H9 (cell line): ENCODE data around the gene ACADL. TPM values are rescaled to one million over a fixed set of nuclear protein-coding genes. Genes with fewer than 3 reads are reported as not detected.

Experiments
- DNase-seq: peaks from one replicate; pipeline ENCODE4 v3.0.0-alpha.2; 2017
- H2AFZ ChIP-seq: one replicate; pipeline ENCODE4 v1.6.1; 2013; ENCODE audit warnings: mild to moderate bottlenecking, low read length, control low read depth, moderate library complexity
- H2AK5ac ChIP-seq: 2 replicates; pipeline ENCODE4 v1.6.1; 2013; ENCODE audit warnings: low read length, control low read depth, mixed read lengths; ENCODE audit not compliant: insufficient read length
- H2BK120ac ChIP-seq: one replicate; pipeline ENCODE4 v1.6.1; 2013; ENCODE audit warnings: low read depth, mild to moderate bottlenecking, low read length, control low read depth, inconsistent platforms; ENCODE audit not compliant: poor library complexity, severe bottlenecking
- H2BK12ac ChIP-seq: 2 replicates; pipeline ENCODE4 v1.6.1; 2013; ENCODE audit warnings: low read length, control low read depth, mixed read lengths, low read depth; ENCODE audit not compliant: insufficient read length
- H2BK15ac ChIP-seq: 2 replicates; pipeline ENCODE4 v1.6.1; 2013; ENCODE audit warnings: low read depth, low read length, control low read depth
- H2BK20ac ChIP-seq: one replicate; pipeline ENCODE4 v1.6.1; 2013; ENCODE audit warnings: low read depth, mild to moderate bottlenecking, low read length, control low read depth, inconsistent platforms; ENCODE audit not compliant: poor library complexity, severe bottlenecking
- H2BK5ac ChIP-seq: 2 replicates; pipeline ENCODE4 v1.6.1; 2013; ENCODE audit warnings: low read length, control low read depth, mixed read lengths; ENCODE audit not compliant: insufficient read length
- H3K14ac ChIP-seq: 2 replicates; pipeline ENCODE4 v1.6.1; 2013; ENCODE audit warnings: low read length, control low read depth; ENCODE audit not compliant: insufficient read depth
- H3K18ac ChIP-seq: 2 replicates; pipeline ENCODE4 v1.6.1; 2013; ENCODE audit warnings: low read depth, mild to moderate bottlenecking, mixed read lengths, low read length, control low read depth; ENCODE audit not compliant: insufficient read length
- H3K23ac ChIP-seq: 2 replicates; pipeline ENCODE4 v1.6.1; 2013; ENCODE audit warnings: low read length, control low read depth, mixed read lengths, low read depth; ENCODE audit not compliant: insufficient read length
- H3K23me2 ChIP-seq: 2 replicates; pipeline ENCODE4 v1.6.1; 2013; ENCODE audit warnings: low read depth, mild to moderate bottlenecking, mixed read lengths, low read length, control low read depth; ENCODE audit not compliant: insufficient read length, poor library complexity, severe bottlenecking
- H3K27ac ChIP-seq: 2 replicates; pipeline ENCODE4 v1.5.1; 2013; ENCODE audit warnings: low read length, control low read depth, mixed read lengths, low read depth; ENCODE audit not compliant: insufficient read length
- H3K27me3 ChIP-seq: 2 replicates; pipeline ENCODE4 v1.6.1; 2013; ENCODE audit warnings: low read length, control low read depth, inconsistent platforms; ENCODE audit not compliant: insufficient read depth
- H3K4ac ChIP-seq: 2 replicates; pipeline ENCODE4 v1.6.1; 2013; ENCODE audit warnings: low read depth, mild to moderate bottlenecking, control low read depth, inconsistent platforms, low read length, moderate library complexity
- H3K4me1 ChIP-seq: 2 replicates; pipeline ENCODE4 v1.6.1; 2013; ENCODE audit warnings: low read length, control low read depth, inconsistent platforms; ENCODE audit not compliant: insufficient read depth
- H3K4me2 ChIP-seq: 2 replicates; pipeline ENCODE4 v1.6.1; 2013; ENCODE audit warnings: low read length, control low read depth, mixed read lengths; ENCODE audit not compliant: insufficient read length, insufficient read depth
- H3K56ac ChIP-seq: 2 replicates; pipeline ENCODE4 v1.6.1; 2013; ENCODE audit warnings: low read depth, mild to moderate bottlenecking, mixed read lengths, low read length, control low read depth; ENCODE audit not compliant: insufficient read length
- H3K79me1 ChIP-seq: 2 replicates; pipeline ENCODE4 v1.6.1; 2013; ENCODE audit warnings: low read depth, mild to moderate bottlenecking, moderate library complexity, low read length, control low read depth, inconsistent platforms; ENCODE audit not compliant: insufficient read depth, poor library complexity, severe bottlenecking
- H3K79me2 ChIP-seq: 2 replicates; pipeline ENCODE4 v1.6.1; 2013; ENCODE audit warnings: low read length, control low read depth, inconsistent platforms; ENCODE audit not compliant: insufficient read depth
- H3K9ac ChIP-seq: 2 replicates; pipeline ENCODE4 v1.6.1; 2013; ENCODE audit warnings: low read length, control low read depth, mixed read lengths; ENCODE audit not compliant: insufficient read length; ENCODE audit errors: extremely low read depth
- H3K9me3 ChIP-seq: one replicate; pipeline ENCODE4 v1.6.1; 2013; ENCODE audit warnings: low read depth, low read length, inconsistent platforms; ENCODE audit not compliant: control insufficient read depth
- H3T11ph ChIP-seq: one replicate; pipeline ENCODE4 v1.6.1; 2013; ENCODE audit warnings: mild to moderate bottlenecking, low read length, control low read depth, inconsistent platforms
- H4K20me1 ChIP-seq: one replicate; pipeline ENCODE4 v1.6.1; 2013; ENCODE audit not compliant: control insufficient read depth, insufficient read length, insufficient read depth
- H4K5ac ChIP-seq: 2 replicates; pipeline ENCODE4 v1.6.1; 2013; ENCODE audit warnings: low read depth, mild to moderate bottlenecking, mixed read lengths, low read length, control low read depth; ENCODE audit not compliant: insufficient read length
- H4K8ac ChIP-seq: replicated peaks from 2 replicates; pipeline ENCODE4 v1.6.1; 2013; ENCODE audit warnings: low read length, control low read depth, mixed read lengths, low read depth; ENCODE audit not compliant: insufficient read length
- H4K91ac ChIP-seq: 2 replicates; pipeline ENCODE4 v1.6.1; 2013; ENCODE audit warnings: low read depth, mild to moderate bottlenecking, moderate library complexity, mixed read lengths, low read length, control low read depth; ENCODE audit not compliant: insufficient read length
- H3K27ac Mint-ChIP-seq, 3 experiments: 2 replicates in 2 of 3; 3 replicates in 1 of 3; pipeline ENCODE4 v1.8.0; 2020 to 2021; ENCODE audit warnings: mixed read lengths in 3 of 3, mild to moderate bottlenecking in 1 of 3, moderate library complexity in 1 of 3
- H3K27me3 Mint-ChIP-seq: 2 replicates; pipeline ENCODE4 v1.8.0; 2021; ENCODE audit warnings: low read depth, mild to moderate bottlenecking, moderate library complexity, mixed read lengths
- H3K36me3 Mint-ChIP-seq, 3 experiments: 2 replicates in 2 of 3; 3 replicates in 1 of 3; pipeline ENCODE4 v1.8.0; 2020 to 2021; ENCODE audit warnings: low read depth in 3 of 3, mixed read lengths in 3 of 3; ENCODE audit not compliant: insufficient read depth in 1 of 3
- H3K4me1 Mint-ChIP-seq, 2 experiments: 2 replicates each; pipeline ENCODE4 v1.8.0; 2020; ENCODE audit warnings: mixed read lengths in 2 of 2
- H3K4me3 Mint-ChIP-seq, 2 experiments: 2 replicates in 1 of 2; 3 replicates in 1 of 2; pipeline ENCODE4 v1.8.0; 2020 to 2021; ENCODE audit warnings: mild to moderate bottlenecking in 2 of 2, mixed read lengths in 2 of 2, moderate library complexity in 1 of 2
- H3K9me3 Mint-ChIP-seq, 2 experiments: 2 replicates in 1 of 2; 3 replicates in 1 of 2; pipeline ENCODE4 v1.8.0; 2020; ENCODE audit warnings: mild to moderate bottlenecking in 2 of 2, mixed read lengths in 2 of 2, moderate library complexity in 1 of 2
- WGBS: extraction: QIAGEN DNeasy Blood & Tissue Kit; methylation state at CpG from one replicate; pipeline ENCODE4 v1.1.7; 2013; ENCODE audit warnings: missing lambda C conversion rate, low lambda C conversion rate, mixed read lengths; ENCODE audit not compliant: insufficient read length; ENCODE audit errors: extremely low coverage; 5-methylcytosine and 5-hydroxymethylcytosine counted together
- total RNA-seq: library from RNA; stranded (reverse); gene quantifications from 2 replicates; pipeline ENCODE4 v1.2.1, GENCODE V29; 2021
- TF ChIP-seq, protein P1 (sequence below): fragments of 200-600 bp; sonication (generic); conservative IDR thresholded peaks from 3 replicates; pipeline ENCODE4 v1.8.0; 2021; ENCODE audit warnings: antibody characterized with exemption, mild to moderate bottlenecking

Gene ACADL
- total RNA-seq, 1 experiment from 2014 or later = 0.26 TPM

- Mint-ChIP-seq H3K27me3 (no peaks in the 10 kb centered on the region; the same call in none of the 2 replicates), H3K4me3 (no peak overlapping the region), H3K4me1 (no peaks in the 10 kb centered on the region), H3K9me3 (no peaks in the 10 kb centered on the region; a peak in 1 of 5 replicates), H3K36me3 (no peaks in the 10 kb centered on the region), H3K27ac (no peak overlapping the region; a peak in 1 of 7 replicates)
- H3K4me2 ChIP-seq = no peak overlapping the region
- H3K27ac ChIP-seq = no peak overlapping the region
- no peak overlapping the region for H2BK5ac ChIP-seq
- H3K23ac ChIP-seq = no peak overlapping the region
- H3K23me2 ChIP-seq = no peaks in the 10 kb centered on the region
- H3K9ac ChIP-seq = no peak overlapping the region
- WGBS = no CpG with 5 or more reads among the region's 1 CpG
- H3K79me2 ChIP-seq = no peaks in the 10 kb centered on the region
- H3K56ac ChIP-seq = no peak overlapping the region
- no peak overlapping the region for H2BK120ac ChIP-seq
- H4K91ac ChIP-seq = no peak overlapping the region
- no peak overlapping the region for H2AFZ ChIP-seq
- no peaks in the 10 kb centered on the region for H3K9me3 ChIP-seq
- no peak overlapping the region for H2BK12ac ChIP-seq
- H3T11ph ChIP-seq = no peak overlapping the region
- H2AK5ac ChIP-seq = no peak overlapping the region
- TF ChIP-seq, protein P1, sequence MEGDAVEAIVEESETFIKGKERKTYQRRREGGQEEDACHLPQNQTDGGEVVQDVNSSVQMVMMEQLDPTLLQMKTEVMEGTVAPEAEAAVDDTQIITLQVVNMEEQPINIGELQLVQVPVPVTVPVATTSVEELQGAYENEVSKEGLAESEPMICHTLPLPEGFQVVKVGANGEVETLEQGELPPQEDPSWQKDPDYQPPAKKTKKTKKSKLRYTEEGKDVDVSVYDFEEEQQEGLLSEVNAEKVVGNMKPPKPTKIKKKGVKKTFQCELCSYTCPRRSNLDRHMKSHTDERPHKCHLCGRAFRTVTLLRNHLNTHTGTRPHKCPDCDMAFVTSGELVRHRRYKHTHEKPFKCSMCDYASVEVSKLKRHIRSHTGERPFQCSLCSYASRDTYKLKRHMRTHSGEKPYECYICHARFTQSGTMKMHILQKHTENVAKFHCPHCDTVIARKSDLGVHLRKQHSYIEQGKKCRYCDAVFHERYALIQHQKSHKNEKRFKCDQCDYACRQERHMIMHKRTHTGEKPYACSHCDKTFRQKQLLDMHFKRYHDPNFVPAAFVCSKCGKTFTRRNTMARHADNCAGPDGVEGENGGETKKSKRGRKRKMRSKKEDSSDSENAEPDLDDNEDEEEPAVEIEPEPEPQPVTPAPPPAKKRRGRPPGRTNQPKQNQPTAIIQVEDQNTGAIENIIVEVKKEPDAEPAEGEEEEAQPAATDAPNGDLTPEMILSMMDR = no peak
- H3K27me3 ChIP-seq = no peaks in the 10 kb centered on the region
- H3K4ac ChIP-seq = no peak overlapping the region
- H3K18ac ChIP-seq = no peak overlapping the region
- H2BK20ac ChIP-seq = no peak overlapping the region
- no peak overlapping the region for H2BK15ac ChIP-seq
- no peaks in the 10 kb centered on the region for H3K79me1 ChIP-seq
- no peaks in the 10 kb centered on the region for H4K20me1 ChIP-seq
- H4K5ac ChIP-seq = no peak overlapping the region
- no peak overlapping the region for H3K14ac ChIP-seq
- H4K8ac ChIP-seq = no peak overlapping the region
- no peak for DNase-seq
- no peaks in the 10 kb centered on the region for H3K4me1 ChIP-seq
Measured at GRCh38 chr2:210264282-210264681, 39.0 kb upstream of the ACADL start.
